ENCODE data around the gene GBP2.
A peak's percentile ranks its signal among the peaks of the same experiment; 100 is the strongest.
"Not testable (repeated sequence)": the region's sequence is repeated elsewhere in the genome, so short reads cannot be mapped to it uniquely, and the experiment has no call there.

Gene GBP2

DNA sequence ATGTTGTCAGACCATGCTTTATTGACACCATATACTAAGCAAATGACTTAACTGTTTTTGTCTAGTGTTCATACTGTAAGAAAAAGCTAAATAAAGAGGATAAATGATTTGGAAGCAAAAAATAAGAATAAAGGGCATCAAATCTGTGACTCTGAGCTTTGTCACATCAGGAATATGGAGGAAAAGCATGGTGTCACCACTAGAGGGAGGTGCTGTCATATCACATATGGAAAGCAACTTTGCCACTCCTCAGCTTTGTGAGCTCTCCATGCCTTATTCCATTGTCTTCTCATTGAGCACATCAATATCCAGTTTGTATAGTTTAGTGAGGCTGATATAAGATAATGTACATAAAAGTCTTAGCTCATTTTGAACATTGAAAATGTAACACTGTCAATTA, 40.1 kb downstream of the GBP2 start:
- Histone ChIP-seq H3K27ac (no peak overlapping the region), H3K27me3 (ENCODE audit: insufficient read depth, low read depth) (no peaks in the 10 kb centered on the region), H3K79me2 (ENCODE audit: insufficient read depth, low read depth) (no peaks in the 10 kb centered on the region), H3K4me2 (no peak overlapping the region), H4K20me1 (ENCODE audit: insufficient read depth) (no peaks in the 10 kb centered on the region), H3K9ac (no peak overlapping the region), H2AFZ (ENCODE audit: low read depth) (no peak overlapping the region), H3K4me1 (ENCODE audit: low read depth, poor library complexity, severe bottlenecking) (no peaks in the 10 kb centered on the region), H3K36me3 (ENCODE audit: insufficient read depth) (no peaks in the 10 kb centered on the region), H3K4me3 (IDR thresholded peaks at IDR 0.05; ENCODE audit: insufficient read depth, low read depth, low read length) (no peak overlapping the region)
- TF ChIP-seq, protein P1, sequence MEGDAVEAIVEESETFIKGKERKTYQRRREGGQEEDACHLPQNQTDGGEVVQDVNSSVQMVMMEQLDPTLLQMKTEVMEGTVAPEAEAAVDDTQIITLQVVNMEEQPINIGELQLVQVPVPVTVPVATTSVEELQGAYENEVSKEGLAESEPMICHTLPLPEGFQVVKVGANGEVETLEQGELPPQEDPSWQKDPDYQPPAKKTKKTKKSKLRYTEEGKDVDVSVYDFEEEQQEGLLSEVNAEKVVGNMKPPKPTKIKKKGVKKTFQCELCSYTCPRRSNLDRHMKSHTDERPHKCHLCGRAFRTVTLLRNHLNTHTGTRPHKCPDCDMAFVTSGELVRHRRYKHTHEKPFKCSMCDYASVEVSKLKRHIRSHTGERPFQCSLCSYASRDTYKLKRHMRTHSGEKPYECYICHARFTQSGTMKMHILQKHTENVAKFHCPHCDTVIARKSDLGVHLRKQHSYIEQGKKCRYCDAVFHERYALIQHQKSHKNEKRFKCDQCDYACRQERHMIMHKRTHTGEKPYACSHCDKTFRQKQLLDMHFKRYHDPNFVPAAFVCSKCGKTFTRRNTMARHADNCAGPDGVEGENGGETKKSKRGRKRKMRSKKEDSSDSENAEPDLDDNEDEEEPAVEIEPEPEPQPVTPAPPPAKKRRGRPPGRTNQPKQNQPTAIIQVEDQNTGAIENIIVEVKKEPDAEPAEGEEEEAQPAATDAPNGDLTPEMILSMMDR (conservative IDR thresholded peaks at IDR 0.05; ENCODE audit: low read depth, low read length): peak; percentile 62

DNA sequence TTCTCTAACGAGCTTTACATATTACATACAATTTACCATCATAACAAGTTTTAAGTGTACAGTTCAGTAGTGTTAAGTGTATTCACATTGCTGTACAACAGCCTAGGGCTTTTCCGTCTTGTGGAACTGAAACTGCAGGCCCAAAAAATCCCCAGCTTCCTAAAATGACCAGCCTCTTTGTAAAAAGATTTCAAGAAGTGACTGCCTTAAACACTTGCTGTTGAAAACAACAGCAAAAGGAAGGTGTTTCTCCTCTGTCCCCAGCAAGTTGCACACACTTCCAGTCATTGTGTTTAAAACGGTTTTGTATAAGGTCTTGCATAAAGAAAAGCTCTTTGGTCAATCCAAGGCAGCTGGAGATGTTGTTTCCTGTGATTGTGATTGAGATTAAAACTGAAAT, 44.9 kb downstream of the GBP2 start:
- H3K4me3 ChIP-seq (IDR thresholded peaks at IDR 0.05; ENCODE audit: insufficient read depth, low read depth, low read length): no peak overlapping the region
- no peak overlapping the region for H2AFZ ChIP-seq (ENCODE audit: low read depth)
- no peak overlapping the region for H3K4me2 ChIP-seq
- no peak overlapping the region for H3K9ac ChIP-seq
- TF ChIP-seq, protein P1 (conservative IDR thresholded peaks at IDR 0.05; ENCODE audit: low read depth, low read length): no peak
- H3K36me3 ChIP-seq (ENCODE audit: insufficient read depth): no peaks in the 10 kb centered on the region
- H3K4me1 ChIP-seq (ENCODE audit: low read depth, poor library complexity, severe bottlenecking): no peaks in the 10 kb centered on the region
- H3K27ac ChIP-seq: no peak overlapping the region
- no peaks in the 10 kb centered on the region for H3K27me3 ChIP-seq (ENCODE audit: insufficient read depth, low read depth)
- H4K20me1 ChIP-seq (ENCODE audit: insufficient read depth): no peaks in the 10 kb centered on the region
- H3K79me2 ChIP-seq (ENCODE audit: insufficient read depth, low read depth): no peaks in the 10 kb centered on the region

DNA sequence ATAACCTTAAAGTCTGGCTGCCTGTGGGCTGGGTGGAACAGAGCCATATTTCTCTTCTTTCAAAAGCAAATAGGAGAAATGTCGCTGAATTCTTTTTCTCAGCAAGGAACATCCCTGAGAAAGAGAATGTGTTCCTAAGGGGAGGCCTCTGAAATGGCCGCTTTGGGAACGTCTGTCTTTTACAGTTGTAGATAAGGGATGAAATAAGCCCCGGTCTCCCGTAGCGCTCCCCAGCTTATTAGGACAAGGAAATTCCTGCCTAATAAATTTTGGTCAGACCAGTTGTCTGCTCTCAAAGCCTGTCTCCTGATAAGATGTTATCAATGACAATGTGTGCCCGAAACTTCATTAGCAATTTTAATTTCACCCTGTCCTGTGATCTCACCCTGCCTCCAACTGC, 45.8 kb downstream of the GBP2 start:
- not testable (repeated sequence) for H2AFZ ChIP-seq (ENCODE audit: low read depth); H3K4me2 ChIP-seq; H3K27ac ChIP-seq; H3K4me3 ChIP-seq (IDR thresholded peaks at IDR 0.05; ENCODE audit: insufficient read depth, low read depth, low read length); H4K20me1 ChIP-seq (ENCODE audit: insufficient read depth); H3K9ac ChIP-seq; H3K4me1 ChIP-seq (ENCODE audit: low read depth, poor library complexity, severe bottlenecking); H3K36me3 ChIP-seq (ENCODE audit: insufficient read depth); H3K27me3 ChIP-seq (ENCODE audit: insufficient read depth, low read depth); H3K79me2 ChIP-seq (ENCODE audit: insufficient read depth, low read depth)

DNA sequence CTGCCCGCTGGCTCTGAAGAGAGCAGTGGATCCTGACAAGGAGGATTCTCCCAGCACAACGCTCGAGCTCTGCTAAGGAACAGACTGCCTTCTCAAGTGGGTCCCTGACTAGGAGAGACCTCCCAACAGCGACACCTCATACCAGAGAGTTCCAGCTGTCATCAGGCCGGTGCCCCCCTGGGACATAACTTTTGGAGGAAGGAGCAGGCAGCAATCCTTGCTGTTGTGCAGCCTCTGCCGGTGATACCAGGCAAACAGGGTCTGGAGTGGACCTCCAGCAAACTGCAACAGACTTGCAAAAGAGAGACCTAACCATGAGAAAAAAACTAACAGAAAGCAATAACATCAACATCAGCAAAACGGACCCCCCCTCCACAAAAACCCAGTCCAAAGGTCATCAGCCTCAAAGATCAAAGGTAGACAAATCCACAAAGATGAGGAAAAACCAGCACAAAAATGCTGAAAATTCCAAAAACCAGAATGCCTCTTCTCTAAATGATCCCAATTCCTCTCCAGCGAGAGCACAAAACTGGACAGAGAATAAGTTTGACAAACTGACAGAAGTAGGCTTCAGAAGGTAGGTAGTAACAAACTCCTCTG, 53.3 kb downstream of the GBP2 start:
- H3K4me1 ChIP-seq (ENCODE audit: low read depth, poor library complexity, severe bottlenecking): not testable (repeated sequence)

DNA sequence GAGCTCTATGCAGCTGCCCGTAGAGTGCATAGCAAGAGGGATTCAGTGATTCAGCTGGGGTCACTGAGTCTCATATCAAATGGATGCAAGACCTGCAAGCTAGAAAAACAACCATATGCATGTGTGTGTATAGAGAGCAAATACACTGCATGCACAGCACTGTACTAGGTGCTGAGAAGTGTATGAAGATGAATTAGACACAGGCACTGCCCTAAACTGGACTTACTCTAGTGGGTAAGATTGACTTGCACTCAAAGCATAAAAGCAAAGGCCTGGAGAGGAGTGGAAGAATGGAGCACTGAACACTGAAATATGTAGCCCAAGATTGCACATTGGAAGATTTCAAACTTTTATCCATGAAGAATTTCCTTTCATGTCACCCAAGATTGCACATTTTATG, 55.4 kb downstream of the GBP2 start:
- no peaks in the 10 kb centered on the region for H3K79me2 ChIP-seq (ENCODE audit: insufficient read depth, low read depth)
- H4K20me1 ChIP-seq (ENCODE audit: insufficient read depth): no peaks in the 10 kb centered on the region
- peaks cover 7% of the 10 kb centered on the region for H3K4me1 ChIP-seq (ENCODE audit: low read depth, poor library complexity, severe bottlenecking)
- no peak overlapping the region for H3K4me3 ChIP-seq (IDR thresholded peaks at IDR 0.05; ENCODE audit: insufficient read depth, low read depth, low read length)
- no peaks in the 10 kb centered on the region for H3K27me3 ChIP-seq (ENCODE audit: insufficient read depth, low read depth)
- TF ChIP-seq, protein P1 (conservative IDR thresholded peaks at IDR 0.05; ENCODE audit: low read depth, low read length): no peak
- no peak overlapping the region for H2AFZ ChIP-seq (ENCODE audit: low read depth)
- H3K36me3 ChIP-seq (ENCODE audit: insufficient read depth): no peaks in the 10 kb centered on the region
- H3K27ac ChIP-seq: no peak overlapping the region
- H3K4me2 ChIP-seq: no peak overlapping the region
- H3K9ac ChIP-seq: no peak overlapping the region

More for the DNA sequence above, 53.3 kb downstream of the GBP2 start:
- not testable (repeated sequence) for H3K36me3 ChIP-seq (ENCODE audit: insufficient read depth); H3K27me3 ChIP-seq (ENCODE audit: insufficient read depth, low read depth); H2AFZ ChIP-seq (ENCODE audit: low read depth); H3K4me3 ChIP-seq (IDR thresholded peaks at IDR 0.05; ENCODE audit: insufficient read depth, low read depth, low read length); H4K20me1 ChIP-seq (ENCODE audit: insufficient read depth); H3K79me2 ChIP-seq (ENCODE audit: insufficient read depth, low read depth); H3K4me2 ChIP-seq; H3K9ac ChIP-seq; H3K27ac ChIP-seq

All from KMS-11 (cell line).